Lower leg skin (tissue), 3 donors: ENCODE data around the gene CSF2.

Experiments
- CTCF ChIP-seq, 3 donors: fragments of 450-650 bp; IDR thresholded peaks; one replicate each; pipeline ENCODE4 v1.5.1; 2016; ENCODE audit warnings: antibody characterized with exemption in 3 of 3, mild to moderate bottlenecking in 3 of 3, moderate library complexity in 2 of 3
- POLR2A ChIP-seq, 2 donors: fragments of 450-650 bp; IDR thresholded peaks; one replicate each; pipeline ENCODE4 v1.6.1; 2016 to 2017; ENCODE audit warnings: antibody characterized with exemption in 2 of 2, mild to moderate bottlenecking in 1 of 2, moderate library complexity in 1 of 2

GRCh38 chr5:132096904-132097303 lies 23.3 kb downstream of the CSF2 start:
- TF ChIP-seq CTCF (IDR thresholded peaks at IDR 0.05), result no peak
- no peak for TF ChIP-seq POLR2A (IDR thresholded peaks at IDR 0.05)
